ENCODE results near the gene MGAT4C. TPM values are rescaled to one million over a fixed set of nuclear protein-coding genes. Genes with fewer than 3 reads are reported as not detected.

The MGAT4C gene
- total and polyA plus RNA-seq, 2 donors (not counting 3 experiments of a cell fraction or from before 2014, with no cell fraction given), result not detected

DNA sequence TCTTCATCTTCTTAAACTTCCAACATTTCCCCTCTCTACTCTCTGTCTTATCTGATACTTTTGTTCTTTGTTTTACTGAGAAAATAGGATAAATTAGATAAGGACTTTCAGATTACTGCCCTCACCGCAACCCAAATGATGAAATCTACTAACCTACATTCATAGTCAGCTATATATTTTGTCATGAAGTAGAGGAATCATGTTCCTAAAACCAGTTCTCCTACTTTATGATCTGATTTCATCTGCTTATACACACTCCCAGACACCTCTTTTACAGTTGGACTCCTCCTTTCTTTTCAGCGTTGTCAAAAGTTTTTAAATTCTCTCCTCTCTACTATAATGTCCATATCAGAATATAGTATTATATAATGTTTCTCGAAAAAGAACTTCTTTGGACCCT, 29.7 kb downstream of the MGAT4C start:
- DNase-seq (ENCODE audit: low read depth, low spot score) (no peak), FAIRE-seq (no peak)
- ChIA-PET POLR2A (no interaction called here), CTCF (interaction anchor here (1.4 kb wide), 1 partner anchor 10 kb away, joined by 3 read pairs; no protein-coding TSS in a partner anchor)
- H3K4me3 ChIP-seq (replicated peaks in 1 of 3; ENCODE audit: insufficient read depth in 1 of 3, low read depth in 1 of 3, low read length in 3 of 3), result no peak overlapping the region
- no peak overlapping the region for H3K4me2 ChIP-seq (ENCODE audit: insufficient read depth, low read length)
- no peaks in the 10 kb centered on the region for H3K27me3 ChIP-seq (ENCODE audit: control insufficient read depth in 2 of 2, insufficient read depth in 2 of 2, low read length in 2 of 2)
- intact Hi-C loops (cut with micrococcal nuclease) (no loop called here), dilution Hi-C loops (cut with MboI; ENCODE audit: extremely low pct_ligation_motif_present, low sequenced_read_pairs) (no loop called here)
- H3K36me3 ChIP-seq (ENCODE audit: control insufficient read depth in 2 of 2, extremely low read depth in 1 of 2, insufficient read depth in 2 of 2, low read length in 2 of 2), result no peaks in the 10 kb centered on the region
- H4K20me1 ChIP-seq (replicated peaks; ENCODE audit: control insufficient read depth, extremely low read depth, insufficient read depth, low read length), result no peaks in the 10 kb centered on the region
- TF ChIP-seq FOS (IDR thresholded peaks at IDR 0.05; ENCODE audit: borderline replicate concordance, insufficient read depth, low read length), result no peak
- TF ChIP-seq, protein P1, sequence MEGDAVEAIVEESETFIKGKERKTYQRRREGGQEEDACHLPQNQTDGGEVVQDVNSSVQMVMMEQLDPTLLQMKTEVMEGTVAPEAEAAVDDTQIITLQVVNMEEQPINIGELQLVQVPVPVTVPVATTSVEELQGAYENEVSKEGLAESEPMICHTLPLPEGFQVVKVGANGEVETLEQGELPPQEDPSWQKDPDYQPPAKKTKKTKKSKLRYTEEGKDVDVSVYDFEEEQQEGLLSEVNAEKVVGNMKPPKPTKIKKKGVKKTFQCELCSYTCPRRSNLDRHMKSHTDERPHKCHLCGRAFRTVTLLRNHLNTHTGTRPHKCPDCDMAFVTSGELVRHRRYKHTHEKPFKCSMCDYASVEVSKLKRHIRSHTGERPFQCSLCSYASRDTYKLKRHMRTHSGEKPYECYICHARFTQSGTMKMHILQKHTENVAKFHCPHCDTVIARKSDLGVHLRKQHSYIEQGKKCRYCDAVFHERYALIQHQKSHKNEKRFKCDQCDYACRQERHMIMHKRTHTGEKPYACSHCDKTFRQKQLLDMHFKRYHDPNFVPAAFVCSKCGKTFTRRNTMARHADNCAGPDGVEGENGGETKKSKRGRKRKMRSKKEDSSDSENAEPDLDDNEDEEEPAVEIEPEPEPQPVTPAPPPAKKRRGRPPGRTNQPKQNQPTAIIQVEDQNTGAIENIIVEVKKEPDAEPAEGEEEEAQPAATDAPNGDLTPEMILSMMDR (IDR thresholded peaks at IDR 0.05; ENCODE audit: extremely low read depth in 1 of 2, insufficient read depth in 1 of 2, low read depth in 1 of 2, low read length in 2 of 2), result no peak
- TF ChIP-seq, protein P2, sequence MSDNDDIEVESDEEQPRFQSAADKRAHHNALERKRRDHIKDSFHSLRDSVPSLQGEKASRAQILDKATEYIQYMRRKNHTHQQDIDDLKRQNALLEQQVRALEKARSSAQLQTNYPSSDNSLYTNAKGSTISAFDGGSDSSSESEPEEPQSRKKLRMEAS (IDR thresholded peaks at IDR 0.05; ENCODE audit: insufficient read depth, insufficient read length), result no peak
- TF ChIP-seq POLR2AphosphoS5 (IDR thresholded peaks at IDR 0.05; ENCODE audit: insufficient read depth, low read depth, low read length), result no peak
- TF ChIP-seq POLR2A (IDR thresholded peaks at IDR 0.05; ENCODE audit: low read depth, low read length), result no peak
- TF ChIP-seq EZH2 (IDR thresholded peaks at IDR 0.05; ENCODE audit: borderline replicate concordance, low read depth, low read length, severe bottlenecking), result no peak
- no peak for TF ChIP-seq GATA2 (IDR thresholded peaks at IDR 0.05; ENCODE audit: insufficient read depth, insufficient read length, low read depth, low read length)
- no peak for TF ChIP-seq JUN (IDR thresholded peaks at IDR 0.05; ENCODE audit: borderline replicate concordance, insufficient read depth, insufficient read length, low read depth)
- no peak for TF ChIP-seq MYC (IDR thresholded peaks at IDR 0.05; ENCODE audit: low read depth, low read length)
- no peaks in the 10 kb centered on the region for H3K79me2 ChIP-seq (ENCODE audit: control insufficient read depth, insufficient read depth, low read length)
- peaks cover 28% of the 10 kb centered on the region for H3K4me1 ChIP-seq (ENCODE audit: control insufficient read depth, extremely low read depth, insufficient read depth, low read length)
- H3K9ac ChIP-seq (replicated peaks; ENCODE audit: extremely low read depth, insufficient read depth, low read length), result no peak overlapping the region
- H3K27ac ChIP-seq (ENCODE audit: insufficient read depth, low read depth, low read length), result no peak overlapping the region
- no peaks in the 10 kb centered on the region for H3K9me1 ChIP-seq (replicated peaks; ENCODE audit: control insufficient read depth, extremely low read depth, insufficient read depth, low read length)
- H2AFZ ChIP-seq (ENCODE audit: low read depth, low read length), result no peak overlapping the region
- H3K9me3 ChIP-seq (replicated peaks; ENCODE audit: control insufficient read depth, insufficient read depth, low read length), result no peaks in the 10 kb centered on the region
- no TSS peak for BruUV-seq (replicated peaks)

Data from endothelial cell of umbilical vein (primary cell).